GM12878 (cell line): Measurements from ENCODE around the gene FBXO3. TPM values are rescaled to one million over a fixed set of nuclear protein-coding genes. Genes with fewer than 3 reads are reported as not detected.

Source experiments
- ATAC-seq: fragments of 200-7000 bp; cut with Tn5 transposase; 3 replicates; pipeline ENCODE4 v1.9.1; 2020; ENCODE audit warnings: mild to moderate bottlenecking, moderate library complexity
- BruUV-seq: library from RNA; stranded (reverse); fragments of 400-500 nt; replicated peaks from 2 replicates; lab custom pipeline; 2021; lab: Mats Ljungman, UMichigan
- CTCF ChIA-PET: fragments of 300-600 bp; sonication (Branson Sonifier 250); formaldehyde crosslinking; extraction: SDS; loops from one replicate; lab custom pipeline; 2021; ENCODE audit warnings: inconsistent platforms; lab: Yijun Ruan, JAX
- POLR2A ChIA-PET: fragments of 350-600 bp; formaldehyde crosslinking; extraction: SDS; loops from one replicate; lab custom pipeline; 2021; ENCODE audit warnings: inconsistent platforms; lab: Charles Lee
- RAD21 ChIA-PET: fragments of 300-600 bp; sonication (Branson Sonifier 250); formaldehyde crosslinking; loops from one replicate; lab custom pipeline; 2023; ENCODE audit warnings: antibody characterized with exemption; ENCODE audit not compliant: unreplicated experiment; lab: Charles Lee
- SMC1A ChIA-PET: fragments of 300-600 bp; sonication (Branson Sonifier 250); formaldehyde crosslinking; loops from one replicate; lab custom pipeline; 2023; ENCODE audit not compliant: unreplicated experiment, uncharacterized antibody; lab: Charles Lee
- DNase-seq: peaks from one replicate; pipeline ENCODE4 v3.0.0-alpha.2; 2011; ENCODE audit warnings: low read depth, low spot score
- FAIRE-seq: peaks from 3 replicates; lab custom pipeline; 2011; peaks lifted over from hg19 to GRCh38; lab: Jason Lieb, UNC
- H2AFZ ChIP-seq: 2 replicates; pipeline ENCODE4 v1.6.0; 2011; ENCODE audit warnings: low read depth, low read length, control low read depth; ENCODE audit not compliant: control insufficient read depth
- H3K27ac ChIP-seq: 2 replicates; pipeline ENCODE4 v1.5.1; 2011; ENCODE audit warnings: control low read depth; ENCODE audit not compliant: control insufficient read depth, insufficient read depth
- H3K27me3 ChIP-seq, 2 experiments: replicated peaks in 1 of 2; 2 replicates each; pipeline versions ENCODE4 v1.6.0 to v1.6.1; 2011; ENCODE audit warnings: low read length in 1 of 2; ENCODE audit not compliant: control insufficient read depth in 2 of 2, insufficient read depth in 2 of 2
- H3K36me3 ChIP-seq, 2 experiments: 2 replicates each; pipeline ENCODE4 v1.5.1; 2011; ENCODE audit warnings: low read length in 1 of 2; ENCODE audit not compliant: control insufficient read depth in 2 of 2, insufficient read depth in 2 of 2
- H3K4me1 ChIP-seq: 2 replicates; pipeline ENCODE4 v1.6.1; 2011; ENCODE audit warnings: mild to moderate bottlenecking, low read length, moderate library complexity, mixed read lengths; ENCODE audit not compliant: control insufficient read depth, insufficient read depth
- H3K4me2 ChIP-seq: 2 replicates; pipeline ENCODE4 v1.6.0; 2011; ENCODE audit warnings: control low read depth; ENCODE audit not compliant: control insufficient read depth, insufficient read depth
- H3K4me3 ChIP-seq: fragments of 200-600 bp; sonication (generic); 2 replicates; pipeline ENCODE4 v1.5.1; 2016
- H3K79me2 ChIP-seq: 2 replicates; pipeline ENCODE4 v1.6.0; 2011; ENCODE audit warnings: low read length; ENCODE audit not compliant: control insufficient read depth, insufficient read depth
- H3K9ac ChIP-seq: 2 replicates; pipeline ENCODE4 v1.8.0; 2011; ENCODE audit warnings: low read length, control low read depth, mixed read lengths; ENCODE audit not compliant: control insufficient read depth, insufficient read depth
- H3K9me3 ChIP-seq: replicated peaks from 3 replicates; pipeline ENCODE4 v1.5.1; 2011; ENCODE audit warnings: mild to moderate bottlenecking, low read length; ENCODE audit not compliant: control insufficient read depth, insufficient read depth
- H4K20me1 ChIP-seq: 2 replicates; pipeline ENCODE4 v1.6.0; 2011; ENCODE audit not compliant: control insufficient read depth, insufficient read depth
- BACH1 ChIP-seq: fragments of 450-650 bp; IDR thresholded peaks from 2 replicates; pipeline ENCODE4 v1.6.1; 2017; ENCODE audit warnings: mild to moderate bottlenecking, borderline replicate concordance
- E4F1 ChIP-seq: fragments of 450-650 bp; IDR thresholded peaks from 2 replicates; pipeline ENCODE4 v1.6.1; 2018; ENCODE audit warnings: borderline replicate concordance, mild to moderate bottlenecking; ENCODE audit not compliant: partially characterized antibody
- HDGF ChIP-seq: fragments of 450-650 bp; IDR thresholded peaks from 2 replicates; pipeline ENCODE4 v1.6.1; 2016; ENCODE audit warnings: antibody characterized with exemption
- NR2F1 ChIP-seq: fragments of 450-650 bp; conservative IDR thresholded peaks from 2 replicates; pipeline ENCODE4 v1.6.1; 2017; ENCODE audit warnings: mild to moderate bottlenecking
- RAD51 ChIP-seq: fragments of 450-650 bp; IDR thresholded peaks from 2 replicates; pipeline ENCODE4 v1.6.1; 2016; ENCODE audit warnings: moderate library complexity, mild to moderate bottlenecking, inconsistent platforms
- RB1 ChIP-seq: fragments of 450-650 bp; formaldehyde crosslinking; IDR thresholded peaks from 2 replicates; pipeline ENCODE4 v1.6.1; 2017; ENCODE audit warnings: mild to moderate bottlenecking, borderline replicate concordance
- SMARCA5 ChIP-seq: fragments of 450-650 bp; IDR thresholded peaks from 2 replicates; pipeline ENCODE4 v1.6.1; 2017; ENCODE audit warnings: mild to moderate bottlenecking
- SMC3 ChIP-seq: IDR thresholded peaks from 2 replicates; pipeline ENCODE4 v1.6.1; 2011; ENCODE audit warnings: low read length, improper control_type of control experiment, borderline replicate concordance
- SPI1 ChIP-seq: IDR thresholded peaks from 2 replicates; pipeline ENCODE4 v1.6.1; 2011; ENCODE audit warnings: low read depth, mild to moderate bottlenecking, low read length, moderate library complexity, borderline replicate concordance; ENCODE audit not compliant: insufficient read depth
- SUPT20H ChIP-seq: IDR thresholded peaks from 2 replicates; pipeline ENCODE4 v1.6.1; 2011; ENCODE audit warnings: low read depth, mild to moderate bottlenecking, low read length, moderate library complexity, borderline replicate concordance; ENCODE audit not compliant: control insufficient read depth
- ZBTB33 ChIP-seq: fragments of 450-650 bp; IDR thresholded peaks from 2 replicates; pipeline ENCODE4 v1.6.1; 2017; ENCODE audit warnings: mild to moderate bottlenecking
- ZZZ3 ChIP-seq: IDR thresholded peaks from 2 replicates; pipeline ENCODE4 v1.6.1; 2011; ENCODE audit warnings: low read depth; ENCODE audit not compliant: control insufficient read depth, insufficient read length
- WGBS: methylation state at CpG from one replicate; pipeline ENCODE4 v1.1.6; 2016; ENCODE audit warnings: low lambda C conversion rate; ENCODE audit not compliant: insufficient replicate concordance, insufficient coverage; ENCODE audit errors: missing lambda C conversion rate; 5-methylcytosine and 5-hydroxymethylcytosine counted together
- in situ Hi-C: fragments of 300-500 bp; cut with MboI; formaldehyde crosslinking; loops from 9 replicates; pipeline ENCODE4 v1.14.3; 2018; ENCODE audit warnings: mixed read lengths
- intact Hi-C: fragments of 100-400 bp; cut with micrococcal nuclease; formaldehyde crosslinking; loops from one replicate; pipeline ENCODE4 v1.14.2; 2022; ENCODE audit not compliant: unreplicated experiment
- polyA plus RNA-seq, 11 experiments: library from polyadenylated mRNA; depleted of rRNA in 4 of 11; unstranded in 6 of 11; stranded (reverse) in 5 of 11; fragments of >200 nt; fragmentation: Nextera tagmentation in 4 of 11; fragmentation: Illumina TruSeq in 1 of 11; extraction: Ambion mirVana in 4 of 11; extraction: Trizol in 1 of 11; gene quantifications; 1 replicate in 1 of 11; 2 replicates in 10 of 11; pipeline versions ENCODE4 v1.2.1 to v1.2.3, GENCODE V29; 2011 to 2016; ENCODE audit warnings: inconsistent platforms in 2 of 11, missing spikeins in 2 of 11, low read depth in 1 of 11
- total RNA-seq, 4 experiments: library from RNA; depleted of rRNA in 3 of 4; stranded (reverse); fragments of >200 nt in 3 of 4; fragmentation: Illumina TruSeq in 1 of 4; extraction: Trizol in 1 of 4; gene quantifications; 2 replicates each; pipeline versions ENCODE4 v1.2.1 to v1.2.3, GENCODE V29; 2013 to 2021

The FBXO3 gene
- total and polyA plus RNA-seq, 10 of the 15 experiments (the other 5 are each of a cell fraction or from before 2014, with no cell fraction given) = 8.9 to 33.4 (median 13.8) TPM

- no TSS peak for BruUV-seq
- WGBS = 74% methylated on average over 5 of the region's 5 CpGs
- no peak for FAIRE-seq
- SMC1A ChIA-PET = interaction anchor here (0.6 to 6.2 kb wide), 10 partner anchors 8 to 629 kb away, joined by 3 to 30 read pairs (median 4); partner anchors contain the start of gene C11orf91
- H3K4me1 ChIP-seq = peaks cover 12% of the 10 kb centered on the region
- H3K9ac ChIP-seq = no peak overlapping the region
- no peak for ATAC-seq
- CTCF ChIA-PET = interaction anchor here (0.8 to 5.2 kb wide), 4 partner anchors 14 to 328 kb away, joined by 3 to 42 read pairs (median 14); no protein-coding TSS in a partner anchor
- no peak overlapping the region for H3K27ac ChIP-seq
- H3K4me2 ChIP-seq = no peak overlapping the region
- DNase-seq = no peak
- TF ChIP-seq NR2F1 (no peak), SMC3 (no peak), SPI1 (no peak), BACH1 (no peak), ZZZ3 (no peak), ZBTB33 (no peak), HDGF (no peak), RB1 (no peak), SUPT20H (no peak), E4F1 (no peak), SMARCA5 (no peak), RAD51 (no peak)
- no peaks in the 10 kb centered on the region for H3K36me3 ChIP-seq
- no peaks in the 10 kb centered on the region for H3K79me2 ChIP-seq
- no peaks in the 10 kb centered on the region for H4K20me1 ChIP-seq
- POLR2A ChIA-PET = interaction anchor here (0.5 to 0.6 kb wide), 2 partner anchors 46 to 414 kb away, joined by 3 read pairs; no protein-coding TSS in a partner anchor
- RAD21 ChIA-PET = interaction anchor here (1.3 to 2.1 kb wide), 2 partner anchors 50 to 330 kb away, joined by 4 to 14 read pairs; no protein-coding TSS in a partner anchor
- in situ Hi-C loops (no loop called here), intact Hi-C loops (no loop called here)
- no peak overlapping the region for H3K4me3 ChIP-seq
- H3K9me3 ChIP-seq = no peaks in the 10 kb centered on the region; the same call in 2 of the 3 replicates
- H3K27me3 ChIP-seq = no peaks in the 10 kb centered on the region
- no peak overlapping the region for H2AFZ ChIP-seq
Measured at GRCh38 chr11:33692541-33692940, 81.8 kb downstream of the FBXO3 start.
